ENCODE data around the gene NPAS3.

GRCh38 chr14:33768458-33768830 lies 829.8 kb downstream of the NPAS3 start:
- TF ChIP-seq CTCF (conservative IDR thresholded peaks at IDR 0.05; ENCODE audit: low read depth, low read length) (no peak), EZH2 (IDR thresholded peaks at IDR 0.05; ENCODE audit: low read length, unreplicated experiment) (no peak), EZH2phosphoT487 (IDR thresholded peaks at IDR 0.05; ENCODE audit: borderline replicate concordance, low read length) (no peak)

Data from PC-3 (cell line).